Keratinocyte (primary cell): ENCODE results near the gene PDE4DIP.
"Not testable (repeated sequence)": the region's sequence is repeated elsewhere in the genome, so short reads cannot be mapped to it uniquely, and the experiment has no call there.

Experiments
- CTCF ChIP-seq, 3 experiments: IDR thresholded peaks in 1 of 3; conservative IDR thresholded peaks in 1 of 3; optimal IDR thresholded peaks in 1 of 3; 2 replicates in 2 of 3; 3 replicates in 1 of 3; pipeline versions ENCODE3 to v1.5.1; 2011; ENCODE audit warnings: low read length in 3 of 3, mild to moderate bottlenecking in 3 of 3, moderate library complexity in 2 of 3, control low read depth in 1 of 3, inconsistent platforms in 1 of 3; ENCODE audit not compliant: insufficient read depth in 2 of 3; ENCODE audit errors: extremely low read depth in 1 of 3
- EZH2 ChIP-seq: IDR thresholded peaks from one replicate; pipeline ENCODE4 v1.6.1; 2012; ENCODE audit warnings: inconsistent platforms, mild to moderate bottlenecking, low read length, moderate library complexity

GRCh38 chr1:149015522-149015921, 171.3 kb downstream of the PDE4DIP start:
- not testable (repeated sequence) for TF ChIP-seq CTCF (optimal IDR thresholded peaks at IDR 0.05 in 1 of 3, IDR thresholded peaks at IDR 0.05 in 1 of 3, conservative IDR thresholded peaks at IDR 0.05 in 1 of 3; ENCODE audit: extremely low read depth in 1 of 3, insufficient read depth in 2 of 3, low read length in 3 of 3); EZH2
